Loucy (cell line): ENCODE measurements around the gene EPX.
"Not testable (repeated sequence)": the region's sequence is repeated elsewhere in the genome, so short reads cannot be mapped to it uniquely, and the experiment has no call there.

Experiments
- CTCF ChIP-seq: fragments of 200-600 bp; sonication (generic); conservative IDR thresholded peaks from 2 replicates; pipeline ENCODE4 v1.5.1; 2014; ENCODE audit warnings: mild to moderate bottlenecking, antibody characterized with exemption, low read length
- EZH2phosphoT487 ChIP-seq: fragments of 200-600 bp; IDR thresholded peaks from 2 replicates; pipeline ENCODE4 v1.6.1; 2018; ENCODE audit warnings: antibody characterized with exemption, mild to moderate bottlenecking, moderate library complexity, borderline replicate concordance

- TF ChIP-seq CTCF, EZH2phosphoT487: not testable (repeated sequence)
Observed at GRCh38 chr17:58143335-58143734, 49.2 kb upstream of the EPX start.
